22Rv1 (cell line): ENCODE measurements around the gene SYNDIG1.

Experiments used
- H3K27ac ChIP-seq: fragments of 450-650 bp; 2 replicates; pipeline ENCODE4 v1.5.1; 2017
- ZFX ChIP-seq: fragments of 450-650 bp; IDR thresholded peaks from 2 replicates; pipeline ENCODE4 v1.6.1; 2017; ENCODE audit warnings: antibody characterized with exemption, borderline replicate concordance
- TF ChIP-seq, protein P1 (sequence below): fragments of 450-650 bp; IDR thresholded peaks from 2 replicates; pipeline ENCODE4 v1.5.1; 2017; ENCODE audit warnings: mild to moderate bottlenecking

SYNDIG1 gene

DNA sequence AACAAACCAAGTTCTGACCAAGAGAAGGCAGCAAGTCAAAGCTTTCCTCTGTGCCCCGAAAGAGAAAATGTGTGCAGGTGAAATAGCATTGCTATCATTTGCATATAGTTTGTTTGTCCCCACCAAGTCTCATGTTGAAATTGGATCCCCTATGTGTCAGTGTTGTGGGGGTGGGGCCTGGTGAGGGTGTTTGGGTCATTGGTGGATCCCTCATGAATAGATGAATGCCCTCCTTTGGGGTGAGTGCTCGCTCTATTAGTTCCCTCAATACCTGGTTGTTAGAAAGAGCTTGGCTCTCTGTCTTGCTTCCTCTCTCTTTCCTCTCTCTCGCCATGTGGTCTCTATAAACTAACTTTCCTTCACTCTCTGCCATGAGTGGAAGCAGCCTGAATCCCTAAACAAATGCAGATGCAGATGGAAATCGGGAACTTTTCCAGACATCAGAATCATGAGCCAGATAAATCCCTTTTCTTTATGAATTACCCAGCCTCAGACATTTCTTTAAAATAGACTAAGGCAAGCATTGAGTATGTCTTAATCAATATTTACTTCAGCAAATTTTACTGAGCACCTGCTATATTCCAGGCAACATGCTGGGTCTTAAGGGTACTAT lies 43.8 kb upstream of the SYNDIG1 start:
- no peak overlapping the region for H3K27ac ChIP-seq
- TF ChIP-seq, protein P1, sequence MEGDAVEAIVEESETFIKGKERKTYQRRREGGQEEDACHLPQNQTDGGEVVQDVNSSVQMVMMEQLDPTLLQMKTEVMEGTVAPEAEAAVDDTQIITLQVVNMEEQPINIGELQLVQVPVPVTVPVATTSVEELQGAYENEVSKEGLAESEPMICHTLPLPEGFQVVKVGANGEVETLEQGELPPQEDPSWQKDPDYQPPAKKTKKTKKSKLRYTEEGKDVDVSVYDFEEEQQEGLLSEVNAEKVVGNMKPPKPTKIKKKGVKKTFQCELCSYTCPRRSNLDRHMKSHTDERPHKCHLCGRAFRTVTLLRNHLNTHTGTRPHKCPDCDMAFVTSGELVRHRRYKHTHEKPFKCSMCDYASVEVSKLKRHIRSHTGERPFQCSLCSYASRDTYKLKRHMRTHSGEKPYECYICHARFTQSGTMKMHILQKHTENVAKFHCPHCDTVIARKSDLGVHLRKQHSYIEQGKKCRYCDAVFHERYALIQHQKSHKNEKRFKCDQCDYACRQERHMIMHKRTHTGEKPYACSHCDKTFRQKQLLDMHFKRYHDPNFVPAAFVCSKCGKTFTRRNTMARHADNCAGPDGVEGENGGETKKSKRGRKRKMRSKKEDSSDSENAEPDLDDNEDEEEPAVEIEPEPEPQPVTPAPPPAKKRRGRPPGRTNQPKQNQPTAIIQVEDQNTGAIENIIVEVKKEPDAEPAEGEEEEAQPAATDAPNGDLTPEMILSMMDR = no peak
- TF ChIP-seq ZFX = no peak

- no peak for TF ChIP-seq ZFX
- TF ChIP-seq, protein P1 = no peak
- H3K27ac ChIP-seq = no peak overlapping the region
These were observed 38.0 kb upstream of the SYNDIG1 start for GRCh38 chr20:24431279-24432045.

- H3K27ac ChIP-seq = no peak overlapping the region
- TF ChIP-seq, protein P1 = no peak
- TF ChIP-seq ZFX = no peak
These were observed 37.4 kb upstream of the SYNDIG1 start for GRCh38 chr20:24432046-24432442.

DNA sequence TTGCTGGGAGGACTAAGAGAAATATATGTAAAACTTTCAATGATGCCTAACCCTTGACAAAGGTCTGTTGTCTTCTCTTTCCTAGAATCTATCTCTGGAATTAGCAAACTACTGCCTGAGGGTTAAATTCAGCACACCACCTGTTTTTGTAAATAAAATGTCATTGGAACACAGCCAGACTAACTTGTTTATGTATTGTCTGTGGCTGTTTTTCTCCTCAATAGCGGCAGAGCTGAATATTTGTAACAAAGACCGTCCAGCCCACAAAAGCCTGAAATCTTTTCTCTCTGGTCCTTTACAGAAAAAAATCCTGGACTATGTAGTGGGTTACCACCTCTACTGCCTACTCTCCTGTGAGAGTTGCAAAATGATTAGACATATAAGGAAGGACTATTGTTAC lies 33.3 kb upstream of the SYNDIG1 start:
- TF ChIP-seq, protein P1 = no peak
- TF ChIP-seq ZFX = no peak

GRCh38 chr20:24437196-24438082 lies 32.0 kb upstream of the SYNDIG1 start:
- no peak for TF ChIP-seq ZFX

More for the DNA sequence above, 33.3 kb upstream of the SYNDIG1 start:
- H3K27ac ChIP-seq = no peak overlapping the region

DNA sequence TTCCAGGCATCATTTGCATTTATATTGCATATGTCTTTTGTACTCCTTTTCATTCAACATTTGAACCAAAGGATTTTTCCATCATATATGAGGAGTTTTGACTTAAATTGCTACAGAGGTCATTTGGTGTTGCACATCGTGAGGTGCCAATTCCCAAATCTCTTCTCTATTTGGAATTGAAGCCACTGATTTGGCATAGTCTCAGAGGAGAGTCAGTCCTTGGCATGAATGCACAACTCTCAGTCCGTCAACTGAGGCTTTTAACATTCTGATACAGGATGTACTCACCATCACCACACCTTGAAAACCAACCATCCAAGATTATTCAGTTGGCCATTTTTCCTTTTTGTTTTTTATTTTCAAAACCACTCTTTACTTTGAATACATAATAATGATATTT lies 31.1 kb upstream of the SYNDIG1 start:
- no peak for TF ChIP-seq ZFX
- TF ChIP-seq, protein P1 = no peak
- H3K27ac ChIP-seq = no peak overlapping the region

More at GRCh38 chr20:24437196-24438082, 32.0 kb upstream of the SYNDIG1 start:
- H3K27ac ChIP-seq = no peak overlapping the region

GRCh38 chr20:24439737-24440387 lies 29.6 kb upstream of the SYNDIG1 start:
- no peak overlapping the region for H3K27ac ChIP-seq
- TF ChIP-seq, protein P1 = no peak
